ENCODE results near the gene CAMTA1.

Gene CAMTA1

GRCh38 chr1:7040969-7041695 lies 255.9 kb downstream of the CAMTA1 start:
- no peak overlapping the region for H3K4me3 ChIP-seq (ENCODE audit: low read depth, low read length)
- DNase-seq (ENCODE audit: low read depth): no peak

- peak; percentile 9 for DNase-seq (ENCODE audit: low read depth)
- H3K4me3 ChIP-seq (ENCODE audit: low read depth, low read length): no peak overlapping the region
These were observed 257.3 kb downstream of the CAMTA1 start for GRCh38 chr1:7042322-7043190.

GRCh38 chr1:7043191-7043549 lies 257.9 kb downstream of the CAMTA1 start:
- no peak for DNase-seq (ENCODE audit: low read depth)
- H3K4me3 ChIP-seq (ENCODE audit: low read depth, low read length): no peak overlapping the region

GRCh38 chr1:7043719-7044535 lies 258.7 kb downstream of the CAMTA1 start:
- no peak overlapping the region for H3K4me3 ChIP-seq (ENCODE audit: low read depth, low read length)
- DNase-seq (ENCODE audit: low read depth): no peak

- no peak overlapping the region for H3K4me3 ChIP-seq (ENCODE audit: low read depth, low read length)
- DNase-seq (ENCODE audit: low read depth): no peak
These were observed 260.6 kb downstream of the CAMTA1 start for GRCh38 chr1:7045897-7046296.

GRCh38 chr1:7046314-7046713 lies 261.1 kb downstream of the CAMTA1 start:
- no peak overlapping the region for H3K4me3 ChIP-seq (ENCODE audit: low read depth, low read length)
- peak; percentile 40 for DNase-seq (ENCODE audit: low read depth)

- no peak for DNase-seq (ENCODE audit: low read depth)
- no peak overlapping the region for H3K4me3 ChIP-seq (ENCODE audit: low read depth, low read length)
These were observed 261.6 kb downstream of the CAMTA1 start for GRCh38 chr1:7046891-7047290.

- DNase-seq (ENCODE audit: low read depth): no peak
- no peak overlapping the region for H3K4me3 ChIP-seq (ENCODE audit: low read depth, low read length)
These were observed 262.6 kb downstream of the CAMTA1 start for GRCh38 chr1:7047866-7048265.

GRCh38 chr1:7048395-7048794 lies 263.1 kb downstream of the CAMTA1 start:
- DNase-seq (ENCODE audit: low read depth): no peak
- no peak overlapping the region for H3K4me3 ChIP-seq (ENCODE audit: low read depth, low read length)

GRCh38 chr1:7049913-7050625 lies 264.8 kb downstream of the CAMTA1 start:
- H3K4me3 ChIP-seq (ENCODE audit: low read depth, low read length): no peak overlapping the region
- DNase-seq (ENCODE audit: low read depth): no peak

GRCh38 chr1:7050751-7051665 lies 265.8 kb downstream of the CAMTA1 start:
- H3K4me3 ChIP-seq (ENCODE audit: low read depth, low read length): no peak overlapping the region
- no peak for DNase-seq (ENCODE audit: low read depth)

GRCh38 chr1:7052701-7053100 lies 267.4 kb downstream of the CAMTA1 start:
- no peak for DNase-seq (ENCODE audit: low read depth)
- H3K4me3 ChIP-seq (ENCODE audit: low read depth, low read length): no peak overlapping the region

- no peak for DNase-seq (ENCODE audit: low read depth)
- H3K4me3 ChIP-seq (ENCODE audit: low read depth, low read length): no peak overlapping the region
These were observed 275.5 kb downstream of the CAMTA1 start for GRCh38 chr1:7060745-7061144.

GRCh38 chr1:7062346-7063061 lies 277.2 kb downstream of the CAMTA1 start:
- no peak overlapping the region for H3K4me3 ChIP-seq (ENCODE audit: low read depth, low read length)
- no peak for DNase-seq (ENCODE audit: low read depth)

GRCh38 chr1:7063981-7064380 lies 278.7 kb downstream of the CAMTA1 start:
- no peak overlapping the region for H3K4me3 ChIP-seq (ENCODE audit: low read depth, low read length)
- DNase-seq (ENCODE audit: low read depth): no peak

- no peak overlapping the region for H3K4me3 ChIP-seq (ENCODE audit: low read depth, low read length)
- DNase-seq (ENCODE audit: low read depth): no peak
These were observed 283.3 kb downstream of the CAMTA1 start for GRCh38 chr1:7068552-7068951.

GRCh38 chr1:7069931-7070330 lies 284.7 kb downstream of the CAMTA1 start:
- no peak for DNase-seq (ENCODE audit: low read depth)
- H3K4me3 ChIP-seq (ENCODE audit: low read depth, low read length): peak overlapping the region; percentile 44
